Measurements from ENCODE around the gene TWF2.

DNA sequence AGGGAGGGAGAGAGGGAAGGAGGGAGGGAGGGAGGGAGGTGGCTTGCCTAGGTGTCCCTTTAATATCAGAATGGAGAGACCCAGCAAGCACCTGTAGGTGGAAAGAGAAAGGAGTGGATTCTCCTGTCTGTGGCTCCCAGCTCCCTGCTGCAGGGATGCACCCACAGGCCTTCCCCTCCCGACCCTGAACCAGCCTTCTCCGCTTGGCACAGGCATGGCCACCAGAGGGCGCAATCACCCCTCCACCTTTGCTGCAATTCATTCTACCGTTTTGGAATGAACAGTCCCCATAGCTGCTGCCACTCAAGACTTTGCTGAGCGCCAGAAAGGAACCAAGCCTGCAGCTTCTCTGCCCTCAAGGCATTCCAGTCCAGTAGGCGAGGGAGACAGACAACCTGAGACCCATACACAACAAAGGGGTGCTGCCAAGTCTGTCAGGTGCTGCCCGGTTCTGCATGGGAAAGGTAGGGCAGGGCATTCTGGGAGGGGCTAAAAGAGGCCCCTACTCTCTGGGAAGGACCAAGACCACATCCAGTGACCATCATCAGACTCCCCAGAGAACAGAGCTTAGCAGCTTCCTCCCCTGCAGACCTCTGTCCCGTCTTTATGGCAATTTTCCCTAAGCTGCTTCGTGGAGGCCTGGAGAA lies 18.5 kb downstream of the TWF2 start:
- TF ChIP-seq EZH2 (IDR thresholded peaks at IDR 0.05; ENCODE audit: borderline replicate concordance, insufficient read depth, low read length, poor library complexity, severe bottlenecking) (no peak), EP300 (conservative IDR thresholded peaks at IDR 0.05; ENCODE audit: poor library complexity, severe bottlenecking) (no peak), CTCF (IDR thresholded peaks at IDR 0.05; ENCODE audit: poor library complexity, severe bottlenecking) (peak; percentile 87), TAF1 (IDR thresholded peaks at IDR 0.05; ENCODE audit: low read depth) (no peak)

Data from neural cell (in vitro differentiated cells).